ENCODE data around the gene VLDLR. TPM values are rescaled to one million over a fixed set of nuclear protein-coding genes. Genes with fewer than 3 reads are reported as not detected.

Gene VLDLR
- total RNA-seq: 15.9 TPM

DNA sequence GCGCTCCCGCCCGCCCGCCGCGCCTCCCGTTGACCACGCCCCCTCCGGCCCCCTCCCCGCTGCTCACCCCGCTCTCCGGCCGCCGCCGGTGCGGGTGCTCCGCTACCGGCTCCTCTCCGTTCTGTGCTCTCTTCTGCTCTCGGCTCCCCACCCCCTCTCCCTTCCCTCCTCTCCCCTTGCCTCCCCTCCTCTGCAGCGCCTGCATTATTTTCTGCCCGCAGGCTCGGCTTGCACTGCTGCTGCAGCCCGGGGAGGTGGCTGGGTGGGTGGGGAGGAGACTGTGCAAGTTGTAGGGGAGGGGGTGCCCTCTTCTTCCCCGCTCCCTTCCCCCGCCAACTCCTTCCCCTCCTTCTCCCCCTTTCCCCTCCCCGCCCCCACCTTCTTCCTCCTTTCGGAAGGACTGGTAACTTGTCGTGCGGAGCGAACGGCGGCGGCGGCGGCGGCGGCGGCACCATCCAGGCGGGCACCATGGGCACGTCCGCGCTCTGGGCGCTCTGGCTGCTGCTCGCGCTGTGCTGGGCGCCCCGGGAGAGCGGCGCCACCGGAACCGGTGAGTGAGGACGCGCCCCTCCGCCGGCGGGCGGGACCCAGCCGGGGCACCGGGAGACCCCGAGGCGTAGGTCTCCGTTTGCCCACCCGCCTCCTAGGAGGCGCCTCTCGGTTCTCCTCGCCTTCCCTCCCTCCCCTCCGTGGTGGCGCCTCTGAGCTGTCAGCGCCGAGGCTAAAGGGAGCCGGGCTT lies at the start of gene VLDLR:
VLDLR (plus strand) TSS at position 66 of the 739 bp plus-strand sequence; CDS start at position 469, 403 bp downstream.
- no peak for DNase-seq

GRCh38 chr9:2574203-2574602 lies 47.4 kb upstream of the VLDLR start:
- no peak for DNase-seq

DNA sequence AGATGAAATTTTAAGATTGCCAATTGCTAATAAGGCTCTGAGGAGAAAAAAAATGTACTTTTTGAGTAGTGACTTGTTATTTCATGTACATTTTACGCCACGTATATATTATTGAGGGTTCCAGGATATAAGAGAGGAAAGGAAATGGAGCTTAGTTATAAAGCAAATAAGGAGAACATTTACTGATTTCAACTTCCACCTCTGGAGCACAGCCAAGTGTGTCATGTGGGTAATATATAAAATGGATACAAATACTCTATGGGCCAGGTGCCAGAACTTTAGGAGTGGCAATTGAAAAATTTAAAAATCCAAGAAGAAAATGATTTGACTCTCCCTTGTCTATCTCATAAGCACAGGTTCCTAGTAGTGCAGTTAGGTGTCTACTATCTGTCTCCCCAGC lies 45.0 kb upstream of the VLDLR start:
- no peak for DNase-seq

DNA sequence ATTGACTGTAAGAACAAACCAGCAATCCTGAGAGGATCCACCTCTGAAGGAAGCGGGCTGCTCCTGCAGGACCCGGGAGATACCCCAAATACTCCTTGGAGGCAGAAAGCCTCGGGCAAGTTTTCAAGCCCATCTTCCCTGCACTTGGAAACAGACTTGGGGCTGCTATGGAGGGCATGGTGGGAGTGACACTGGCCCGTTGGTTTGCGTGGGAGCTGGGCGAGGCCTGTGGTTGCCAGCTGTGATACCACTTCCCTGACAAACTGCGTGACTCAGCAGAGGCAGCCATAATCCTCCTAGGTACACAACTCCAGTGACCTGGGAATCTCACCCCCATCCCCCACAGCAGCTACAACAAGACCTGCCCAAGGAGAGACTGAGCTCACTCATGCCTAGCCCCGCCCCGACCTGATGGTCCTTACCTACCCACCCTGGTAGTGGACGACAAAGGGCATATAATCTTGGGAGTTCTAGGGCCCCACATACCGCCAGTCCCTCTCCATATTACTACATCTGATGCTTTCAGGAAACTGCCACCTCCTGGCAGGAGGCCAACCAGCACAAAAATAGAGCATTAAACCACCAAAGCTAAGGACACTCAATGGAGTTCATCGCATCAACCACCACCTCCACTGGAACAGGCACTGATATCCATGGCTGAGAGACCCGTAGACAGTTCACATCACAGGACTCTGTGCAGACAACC lies 38.1 kb upstream of the VLDLR start:
- DNase-seq: no peak

GRCh38 chr9:2591967-2592366 lies 29.6 kb upstream of the VLDLR start:
- DNase-seq: no peak

GRCh38 chr9:2593744-2594143 lies 27.8 kb upstream of the VLDLR start:
- DNase-seq: no peak

DNA sequence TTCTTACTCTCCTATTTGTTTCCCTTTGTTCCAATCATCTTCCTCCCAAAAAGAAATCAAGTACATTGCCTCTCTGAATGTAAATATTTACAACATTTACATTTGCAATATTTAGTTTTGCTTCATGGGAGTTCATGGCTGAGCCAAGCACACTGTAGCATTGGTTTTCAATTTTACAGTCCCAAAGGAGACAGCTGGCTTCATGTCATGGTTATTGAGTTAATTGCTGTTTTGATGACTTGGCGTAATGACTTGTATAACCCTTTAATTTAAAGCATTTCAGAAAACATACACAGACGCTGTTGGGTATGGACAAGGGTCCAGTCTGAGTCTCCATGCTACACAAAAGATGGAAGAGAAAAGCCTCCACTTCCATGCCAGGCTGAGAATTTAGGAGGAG lies 25.6 kb upstream of the VLDLR start:
- no peak for DNase-seq

DNA sequence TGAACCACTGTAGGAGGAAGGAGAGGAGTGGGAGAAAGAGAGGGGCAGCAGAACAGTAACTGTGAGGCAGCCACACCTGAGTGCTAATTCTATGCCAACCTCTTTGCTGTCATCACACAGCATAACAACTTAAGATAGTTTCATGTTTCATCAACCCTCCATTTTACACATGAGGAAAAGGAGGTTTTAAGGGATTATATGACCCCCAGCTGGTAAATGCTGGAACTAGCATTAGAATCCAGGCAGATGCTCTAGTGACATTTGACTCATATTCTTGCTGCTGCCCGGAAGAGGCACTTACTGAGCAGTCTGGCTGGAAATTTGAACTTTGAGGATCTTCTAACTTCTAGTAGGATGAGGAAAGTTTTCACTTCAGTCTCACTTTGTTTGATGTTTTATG lies 24.1 kb upstream of the VLDLR start:
- no peak for DNase-seq

DNA sequence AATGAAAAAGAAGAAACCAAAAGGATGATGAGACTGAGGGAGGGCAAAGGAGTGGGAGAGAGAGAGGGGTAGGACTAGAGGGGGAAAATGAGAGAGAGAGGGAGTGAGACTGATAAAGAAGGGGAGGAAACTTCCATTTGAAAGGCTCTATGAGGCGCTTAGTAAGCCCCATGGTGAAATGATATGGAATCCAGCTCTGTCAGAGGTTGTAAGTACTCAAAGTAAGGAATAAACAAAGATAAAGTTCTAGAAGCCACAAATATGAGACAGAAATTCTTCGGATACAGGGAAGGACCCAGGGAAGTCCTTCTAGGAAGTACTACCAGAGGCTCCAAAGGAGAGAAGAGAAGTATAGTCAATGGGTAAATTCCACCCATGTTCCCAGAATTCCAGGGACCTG lies 21.7 kb upstream of the VLDLR start:
- no peak for DNase-seq

DNA sequence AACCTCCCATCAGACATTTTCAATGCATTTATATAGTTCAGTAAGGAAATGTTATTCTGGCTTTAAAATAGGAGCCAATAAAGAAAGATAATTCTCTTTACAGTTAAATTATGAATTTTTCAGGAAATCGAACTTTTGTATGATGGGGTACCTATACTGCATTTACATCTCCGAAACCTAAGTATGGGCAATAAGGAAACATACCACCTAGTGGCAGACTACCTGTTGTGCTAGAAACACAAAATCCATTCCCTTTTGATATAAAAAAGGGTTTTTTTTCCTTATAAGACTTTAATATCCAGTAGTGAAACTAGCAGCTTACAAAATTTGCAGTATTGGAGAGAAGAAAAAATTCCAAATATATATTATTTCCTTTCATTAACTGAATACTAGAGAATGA lies 21.3 kb upstream of the VLDLR start:
- DNase-seq: no peak

- DNase-seq: no peak
Measured at GRCh38 chr9:2601785-2602378, 19.7 kb upstream of the VLDLR start.

DNA sequence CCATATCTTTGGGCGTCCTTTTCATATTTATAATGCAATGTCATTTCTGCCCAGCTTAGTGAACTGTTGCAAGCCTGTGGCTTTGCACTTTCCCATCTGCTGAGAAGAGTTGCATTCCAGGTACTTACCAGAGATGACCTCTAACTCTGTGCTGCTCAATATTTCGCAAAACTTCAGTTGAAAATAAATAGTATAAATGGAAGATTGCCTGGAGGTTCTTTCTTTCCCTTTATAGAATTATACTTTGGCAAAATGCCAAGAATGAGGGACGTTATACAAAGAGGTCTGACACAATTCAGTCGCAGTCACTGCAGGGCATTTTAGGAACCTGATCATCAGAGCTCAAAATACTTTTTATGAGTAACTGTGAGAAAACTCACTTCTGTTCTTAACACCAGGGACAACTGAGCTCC lies 18.9 kb upstream of the VLDLR start:
- no peak for DNase-seq

DNA sequence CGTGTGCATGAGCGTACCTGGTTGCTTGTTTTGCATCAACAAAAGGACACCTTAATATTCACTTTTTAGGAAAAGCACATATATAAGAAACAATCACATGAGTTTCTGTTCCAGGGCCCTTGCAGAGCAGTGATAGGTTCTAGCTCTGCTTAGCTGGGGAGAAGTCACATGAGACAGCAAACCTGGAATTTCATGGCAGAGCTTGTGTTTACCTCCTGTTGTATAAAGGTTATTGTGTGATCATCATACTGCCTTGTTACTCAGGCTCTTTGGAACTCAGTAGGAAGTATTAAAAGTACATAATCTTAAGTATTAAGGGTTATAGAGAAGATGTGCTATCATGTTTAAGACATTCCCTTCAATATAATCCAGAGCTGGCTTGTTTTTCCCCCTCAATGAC lies 18.0 kb upstream of the VLDLR start:
- DNase-seq: no peak

DNA sequence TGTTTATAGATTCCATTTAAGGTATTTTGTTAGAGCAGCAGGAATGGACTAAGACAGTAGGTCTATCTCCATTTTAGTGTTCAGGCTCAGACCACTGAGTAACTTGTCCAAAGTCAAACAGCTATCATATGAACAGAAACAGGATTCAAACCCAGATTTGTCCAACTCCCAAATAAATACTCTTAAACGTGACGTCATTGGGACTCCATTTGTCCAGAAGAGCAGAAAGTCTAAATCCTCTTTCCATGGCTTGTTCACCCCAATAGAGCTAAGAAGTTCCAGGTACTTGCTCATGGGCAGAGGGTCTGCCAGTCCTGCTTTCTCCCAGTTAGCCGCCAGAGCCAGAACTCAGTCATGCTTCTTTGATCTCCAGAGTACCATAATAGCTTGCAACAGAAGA lies 16.3 kb upstream of the VLDLR start:
- no peak for DNase-seq

GRCh38 chr9:2608276-2608675 lies 13.3 kb upstream of the VLDLR start:
- no peak for DNase-seq

DNA sequence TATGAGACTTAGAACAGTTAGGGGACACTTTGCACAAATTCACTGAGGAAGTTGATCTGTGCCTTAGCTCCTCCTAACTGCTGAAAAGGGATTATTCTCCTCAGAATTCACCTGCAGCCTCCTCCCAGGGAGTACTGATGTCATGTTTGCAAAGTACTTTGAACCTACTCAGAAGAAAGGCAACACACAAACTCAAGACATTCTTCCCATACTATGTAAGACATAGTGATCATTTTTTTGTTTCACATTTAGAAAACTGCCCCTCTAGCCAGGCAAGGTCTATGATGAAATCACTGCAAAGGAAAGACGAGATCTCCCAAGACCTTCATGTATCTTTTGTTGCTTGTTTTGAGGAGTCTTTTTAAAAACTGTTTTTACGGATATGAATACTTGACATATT lies 10.6 kb upstream of the VLDLR start:
- DNase-seq: no peak

- DNase-seq: no peak
Measured at GRCh38 chr9:2611961-2612360, 9.6 kb upstream of the VLDLR start.

DNA sequence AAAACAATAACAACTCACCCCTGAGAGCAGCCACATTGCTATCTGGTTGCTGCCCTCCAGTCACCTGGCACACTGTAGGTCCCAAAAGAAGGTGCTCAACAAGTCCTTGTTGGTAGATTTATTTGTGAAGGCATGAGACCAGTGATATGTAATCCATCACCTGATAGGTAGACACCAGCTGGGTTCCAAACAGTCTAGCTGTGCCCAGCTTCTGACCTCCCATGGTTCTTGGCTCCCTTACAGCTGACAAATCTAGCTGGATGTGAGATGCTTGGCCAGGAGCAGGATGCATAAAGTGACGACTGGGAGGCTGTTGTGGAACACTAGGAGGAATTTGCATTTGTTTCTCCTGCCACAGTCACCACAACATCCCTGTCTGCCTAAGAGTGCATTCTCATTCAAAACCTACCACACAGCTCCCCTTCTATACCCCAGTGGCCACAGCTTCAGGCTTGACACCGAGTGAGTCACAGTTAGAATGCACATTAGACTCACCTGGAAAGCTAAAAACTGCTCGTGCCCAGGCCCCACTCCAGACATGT lies 7.8 kb upstream of the VLDLR start:
- DNase-seq: no peak

DNA sequence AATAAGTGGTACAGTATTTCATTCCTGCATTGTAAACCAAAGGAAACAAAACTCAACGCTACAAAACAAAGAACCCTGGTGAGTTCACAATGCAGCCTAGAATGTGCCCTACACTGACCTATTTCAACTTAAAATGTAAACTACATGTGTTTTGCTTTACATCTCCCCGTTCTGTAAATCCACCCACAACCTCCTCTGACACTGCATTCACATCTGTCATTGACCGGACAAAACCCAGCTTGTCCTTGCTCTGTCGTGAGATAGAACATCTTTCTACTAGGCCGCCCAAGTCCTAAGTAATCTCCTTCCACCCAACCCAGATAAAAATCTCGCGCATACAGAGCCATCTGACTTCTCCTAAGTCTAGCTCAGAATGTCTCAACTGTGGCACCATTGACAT lies 6.1 kb upstream of the VLDLR start:
- no peak for DNase-seq

DNA sequence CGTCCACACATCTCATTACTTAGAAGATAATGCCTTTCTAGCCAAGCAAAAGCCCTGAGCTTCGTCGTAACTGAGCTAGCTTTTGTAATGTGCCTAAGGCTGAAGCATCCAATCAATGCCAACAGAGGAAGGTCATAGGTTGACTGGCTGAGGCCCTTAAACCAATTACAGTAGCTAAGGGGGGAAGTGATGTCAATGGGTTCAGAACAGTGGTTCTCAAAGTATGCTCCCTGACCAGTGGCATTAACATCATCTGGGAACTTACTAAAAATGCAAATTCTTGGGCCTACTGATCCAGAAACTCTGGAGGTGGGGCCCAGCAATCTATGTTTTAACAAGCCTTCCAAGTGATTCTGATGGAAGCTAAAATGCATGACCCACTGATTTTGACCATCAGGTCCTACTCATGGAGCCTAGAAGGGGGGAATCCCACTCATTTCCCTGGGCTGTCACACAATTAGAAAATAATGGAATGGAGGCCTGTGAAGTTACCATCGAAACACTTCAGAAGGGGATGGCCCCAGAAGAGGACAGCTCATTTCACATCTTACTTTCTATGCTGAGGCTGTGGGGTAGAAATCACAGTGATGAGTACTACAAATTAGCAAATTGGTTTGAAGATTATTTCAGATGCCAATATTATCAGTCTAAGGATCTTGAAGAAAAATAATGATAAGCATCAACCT lies 4.8 kb upstream of the VLDLR start:
- no peak for DNase-seq

DNA sequence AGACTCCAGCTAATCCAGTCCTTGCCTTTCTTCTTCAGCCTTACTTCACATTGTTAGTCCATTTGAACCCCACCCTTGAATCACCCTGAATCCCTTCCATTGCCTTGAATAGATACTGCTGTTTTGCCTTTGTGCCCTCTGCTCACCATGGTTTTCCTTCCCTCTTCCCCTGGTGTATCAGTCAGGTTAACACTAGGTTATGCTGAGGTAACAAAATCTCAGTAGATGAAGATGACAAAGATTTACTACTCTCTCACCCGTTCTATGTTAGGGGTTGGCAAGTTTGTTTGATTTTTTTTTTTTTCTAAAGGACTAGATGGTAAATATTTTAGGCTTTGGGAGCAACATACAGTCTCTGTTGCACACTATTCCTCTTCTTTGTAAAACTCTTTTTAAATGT lies 3.3 kb upstream of the VLDLR start:
- DNase-seq: no peak

DNA sequence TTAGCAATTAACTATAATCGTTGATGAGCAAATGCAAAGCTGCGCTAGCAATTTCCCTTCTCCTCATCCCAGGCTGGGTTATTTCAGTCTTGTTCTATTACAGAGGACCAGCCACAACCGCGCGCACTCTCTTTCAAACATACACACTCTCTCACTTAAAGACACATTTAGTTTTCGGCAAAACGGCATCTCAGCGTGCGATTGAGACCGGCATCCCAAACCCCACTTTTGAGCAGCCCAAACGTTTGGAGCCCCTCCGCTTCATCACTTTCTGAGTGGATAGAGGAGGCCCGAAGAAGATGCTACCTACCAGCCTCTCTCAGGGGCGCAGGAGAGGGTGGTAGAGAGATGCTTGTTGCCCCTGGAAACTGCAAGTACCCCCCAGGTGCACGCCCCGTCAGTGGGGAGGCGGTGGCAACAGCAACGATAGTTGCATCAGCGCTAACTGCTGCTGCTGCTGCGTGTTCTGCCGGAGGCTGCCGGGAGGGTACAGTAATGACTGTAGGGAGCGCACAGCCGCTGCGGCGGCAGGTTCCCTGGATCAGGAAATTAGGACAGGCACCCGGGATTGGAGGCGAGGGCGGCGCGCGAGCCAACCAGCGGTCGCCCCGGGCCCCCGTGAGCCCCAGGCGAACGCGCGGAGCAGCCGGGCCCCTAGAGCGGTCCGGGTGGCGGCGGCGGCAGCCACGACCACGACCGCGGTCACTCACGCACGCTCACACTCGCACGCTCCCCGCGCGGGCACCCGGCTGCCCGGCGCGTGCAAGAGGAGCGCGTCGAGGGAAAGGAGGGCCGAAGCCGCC lies 467 bp upstream of the VLDLR start:
- peak; percentile 35 for DNase-seq

Data from skin of body (tissue), 2 donors.